Neural progenitor cell (in vitro differentiated cells): ENCODE data around the gene TRAF1. TPM values are rescaled to one million over a fixed set of nuclear protein-coding genes. Genes with fewer than 3 reads are reported as not detected.

ENCODE experiments used
- DNase-seq: peaks from one replicate; pipeline ENCODE4 v3.0.0-alpha.2; 2016; ENCODE audit warnings: low spot score
- H2AFZ ChIP-seq: fragments of 200-600 bp; sonication (generic); replicated peaks from 2 replicates; pipeline ENCODE4 v1.6.1; 2016; ENCODE audit warnings: antibody characterized with exemption
- H3F3A ChIP-seq: fragments of 200-600 bp; sonication (generic); 2 replicates; pipeline ENCODE4 v1.6.1; 2016; ENCODE audit warnings: antibody characterized with exemption, low read depth
- H3K27ac ChIP-seq: fragments of 200-600 bp; sonication (generic); 2 replicates; pipeline ENCODE4 v1.5.1; 2016; ENCODE audit warnings: mild to moderate bottlenecking
- H3K27me3 ChIP-seq: fragments of 200-600 bp; sonication (generic); 2 replicates; pipeline ENCODE4 v1.6.1; 2016; ENCODE audit warnings: mild to moderate bottlenecking, moderate library complexity
- H3K36me3 ChIP-seq: fragments of 200-600 bp; sonication (generic); 2 replicates; pipeline ENCODE4 v1.5.1; 2016
- H3K4me1 ChIP-seq: fragments of 200-600 bp; sonication (generic); 2 replicates; pipeline ENCODE4 v1.6.1; 2016; ENCODE audit warnings: mixed run types
- H3K4me2 ChIP-seq: fragments of 200-600 bp; sonication (generic); 2 replicates; pipeline ENCODE4 v1.6.1; 2016
- H3K4me3 ChIP-seq: fragments of 200-600 bp; sonication (generic); 2 replicates; pipeline ENCODE4 v1.5.1; 2016
- H3K79me2 ChIP-seq: fragments of 200-600 bp; sonication (generic); 2 replicates; pipeline ENCODE4 v1.6.1; 2016; ENCODE audit warnings: low read depth
- H3K9ac ChIP-seq: fragments of 200-600 bp; sonication (generic); 2 replicates; pipeline ENCODE4 v1.6.1; 2016
- H3K9me3 ChIP-seq: fragments of 200-600 bp; sonication (generic); 2 replicates; pipeline ENCODE4 v1.5.1; 2016; ENCODE audit warnings: low read depth
- H4K20me1 ChIP-seq: fragments of 200-600 bp; sonication (generic); 2 replicates; pipeline ENCODE4 v1.6.1; 2016; ENCODE audit warnings: low read depth
- H3K27ac Mint-ChIP-seq: 3 replicates; pipeline ENCODE4 v1.8.0; 2021; ENCODE audit warnings: mixed read lengths
- H3K27me3 Mint-ChIP-seq: 2 replicates; pipeline ENCODE4 v1.8.0; 2022; ENCODE audit warnings: low read depth, mild to moderate bottlenecking, inconsistent platforms, moderate library complexity, mixed read lengths; ENCODE audit not compliant: insufficient read depth
- H3K36me3 Mint-ChIP-seq: 3 replicates; pipeline ENCODE4 v1.8.0; 2021; ENCODE audit warnings: mixed read lengths
- H3K4me1 Mint-ChIP-seq: 3 replicates; pipeline ENCODE4 v1.8.0; 2021; ENCODE audit warnings: mixed read lengths
- H3K4me3 Mint-ChIP-seq: 3 replicates; pipeline ENCODE4 v1.8.0; 2021; ENCODE audit warnings: mild to moderate bottlenecking, moderate library complexity, mixed read lengths
- H3K9me3 Mint-ChIP-seq: 3 replicates; pipeline ENCODE4 v1.8.0; 2020; ENCODE audit warnings: mixed read lengths
- EZH2 ChIP-seq: fragments of 200-600 bp; sonication (generic); IDR thresholded peaks from 2 replicates; pipeline ENCODE4 v1.6.1; 2017; ENCODE audit warnings: antibody characterized with exemption, mild to moderate bottlenecking, moderate library complexity
- EZH2phosphoT487 ChIP-seq: fragments of 200-600 bp; sonication (generic); IDR thresholded peaks from 2 replicates; pipeline ENCODE4 v1.6.1; 2017; ENCODE audit warnings: antibody characterized with exemption
- total RNA-seq: library from RNA; depleted of rRNA; stranded (reverse); fragments of >200 nt; gene quantifications from 2 replicates; pipeline ENCODE4 v1.2.3, GENCODE V29; 2015; ENCODE audit warnings: low replicate concordance
- TF ChIP-seq, protein P1 (sequence below): fragments of 200-600 bp; sonication (generic); IDR thresholded peaks from 2 replicates; pipeline ENCODE4 v1.5.1; 2017; ENCODE audit warnings: antibody characterized with exemption, mild to moderate bottlenecking

Gene TRAF1
- total RNA-seq, 1 donor from 2014 or later = 3.2 TPM

- peaks cover 7% of the 10 kb centered on the region for H3K27me3 Mint-ChIP-seq
- Histone ChIP-seq H3K9ac (no peak overlapping the region), H3K27ac (no peak overlapping the region), H3K9me3 (no peaks in the 10 kb centered on the region), H3K4me3 (no peak overlapping the region), H3K4me1 (peaks cover 4% of the 10 kb centered on the region), H3K27me3 (peaks cover 14% of the 10 kb centered on the region), H3K4me2 (no peak overlapping the region), H2AFZ (no peak overlapping the region), H3F3A (peaks cover 13% of the 10 kb centered on the region), H3K36me3 (no peaks in the 10 kb centered on the region), H3K79me2 (no peaks in the 10 kb centered on the region), H4K20me1 (no peaks in the 10 kb centered on the region)
- no peak for DNase-seq
- peak overlapping the region; percentile 31 for H3K27ac Mint-ChIP-seq
- peaks cover 13% of the 10 kb centered on the region for H3K4me1 Mint-ChIP-seq
- no peaks in the 10 kb centered on the region for H3K36me3 Mint-ChIP-seq
- H3K9me3 Mint-ChIP-seq = no peaks in the 10 kb centered on the region
- TF ChIP-seq, protein P1, sequence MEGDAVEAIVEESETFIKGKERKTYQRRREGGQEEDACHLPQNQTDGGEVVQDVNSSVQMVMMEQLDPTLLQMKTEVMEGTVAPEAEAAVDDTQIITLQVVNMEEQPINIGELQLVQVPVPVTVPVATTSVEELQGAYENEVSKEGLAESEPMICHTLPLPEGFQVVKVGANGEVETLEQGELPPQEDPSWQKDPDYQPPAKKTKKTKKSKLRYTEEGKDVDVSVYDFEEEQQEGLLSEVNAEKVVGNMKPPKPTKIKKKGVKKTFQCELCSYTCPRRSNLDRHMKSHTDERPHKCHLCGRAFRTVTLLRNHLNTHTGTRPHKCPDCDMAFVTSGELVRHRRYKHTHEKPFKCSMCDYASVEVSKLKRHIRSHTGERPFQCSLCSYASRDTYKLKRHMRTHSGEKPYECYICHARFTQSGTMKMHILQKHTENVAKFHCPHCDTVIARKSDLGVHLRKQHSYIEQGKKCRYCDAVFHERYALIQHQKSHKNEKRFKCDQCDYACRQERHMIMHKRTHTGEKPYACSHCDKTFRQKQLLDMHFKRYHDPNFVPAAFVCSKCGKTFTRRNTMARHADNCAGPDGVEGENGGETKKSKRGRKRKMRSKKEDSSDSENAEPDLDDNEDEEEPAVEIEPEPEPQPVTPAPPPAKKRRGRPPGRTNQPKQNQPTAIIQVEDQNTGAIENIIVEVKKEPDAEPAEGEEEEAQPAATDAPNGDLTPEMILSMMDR = no peak
- TF ChIP-seq EZH2 = no peak
- TF ChIP-seq EZH2phosphoT487 = no peak
- no peak overlapping the region for H3K4me3 Mint-ChIP-seq
These were observed 4.9 kb upstream of the TRAF1 start for GRCh38 chr9:120931231-120932085.

- peaks cover 13% of the 10 kb centered on the region for H3F3A ChIP-seq
- TF ChIP-seq, protein P1 = no peak
- no peak for TF ChIP-seq EZH2phosphoT487
- no peak for TF ChIP-seq EZH2
- Mint-ChIP-seq H3K36me3 (no peaks in the 10 kb centered on the region), H3K27me3 (peaks cover 7% of the 10 kb centered on the region), H3K9me3 (no peaks in the 10 kb centered on the region), H3K27ac (no peak overlapping the region), H3K4me1 (peaks cover 18% of the 10 kb centered on the region), H3K4me3 (peak overlapping the region; percentile 78)
- H3K4me2 ChIP-seq = peak overlapping the region; percentile 91
- peak overlapping the region; percentile 96 for H2AFZ ChIP-seq
- no peaks in the 10 kb centered on the region for H3K36me3 ChIP-seq
- no peak overlapping the region for H3K9ac ChIP-seq
- H3K4me3 ChIP-seq = peak overlapping the region; percentile 63
- H3K9me3 ChIP-seq = no peaks in the 10 kb centered on the region
- H3K27ac ChIP-seq = no peak overlapping the region
- no peaks in the 10 kb centered on the region for H3K79me2 ChIP-seq
- no peak for DNase-seq
- no peaks in the 10 kb centered on the region for H4K20me1 ChIP-seq
- H3K27me3 ChIP-seq = peaks cover 14% of the 10 kb centered on the region
- H3K4me1 ChIP-seq = peaks cover 4% of the 10 kb centered on the region
These were observed 2.7 kb upstream of the TRAF1 start for GRCh38 chr9:120929229-120929791.

- no peak overlapping the region for H3K27ac ChIP-seq
- H3K4me3 ChIP-seq = peak overlapping the region; percentile 63
- peaks cover 14% of the 10 kb centered on the region for H3K27me3 ChIP-seq
- H3K4me1 Mint-ChIP-seq = peaks cover 18% of the 10 kb centered on the region
- DNase-seq = peak; percentile 81
- peak overlapping the region; percentile 96 for H2AFZ ChIP-seq
- no peaks in the 10 kb centered on the region for H3K9me3 ChIP-seq
- H3K27ac Mint-ChIP-seq = no peak overlapping the region
- peak overlapping the region; percentile 76 for H3K4me3 Mint-ChIP-seq
- H3K36me3 Mint-ChIP-seq = no peaks in the 10 kb centered on the region
- no peak overlapping the region for H3K9ac ChIP-seq
- H3K27me3 Mint-ChIP-seq = peaks cover 7% of the 10 kb centered on the region
- H3K4me1 ChIP-seq = peaks cover 4% of the 10 kb centered on the region
- no peaks in the 10 kb centered on the region for H3K36me3 ChIP-seq
- H3K79me2 ChIP-seq = no peaks in the 10 kb centered on the region
- peaks cover 13% of the 10 kb centered on the region for H3F3A ChIP-seq
- no peaks in the 10 kb centered on the region for H3K9me3 Mint-ChIP-seq
- no peaks in the 10 kb centered on the region for H4K20me1 ChIP-seq
- peak overlapping the region; percentile 91 for H3K4me2 ChIP-seq
- TF ChIP-seq EZH2phosphoT487 (no peak), EZH2 (peak; percentile 34)
- TF ChIP-seq, protein P1 = no peak
These were observed 2.1 kb upstream of the TRAF1 start for GRCh38 chr9:120928483-120929228.
